Glomerular visceral epithelial cell (primary cell): ENCODE data around the gene LRRC31.
A peak's percentile ranks its signal among the peaks of the same experiment; 100 is the strongest.

ENCODE experiments used
- DNase-seq: peaks from one replicate; pipeline ENCODE4 v3.0.0-alpha.2; 2016; ENCODE audit errors: extremely low spot score

LRRC31 gene

DNA sequence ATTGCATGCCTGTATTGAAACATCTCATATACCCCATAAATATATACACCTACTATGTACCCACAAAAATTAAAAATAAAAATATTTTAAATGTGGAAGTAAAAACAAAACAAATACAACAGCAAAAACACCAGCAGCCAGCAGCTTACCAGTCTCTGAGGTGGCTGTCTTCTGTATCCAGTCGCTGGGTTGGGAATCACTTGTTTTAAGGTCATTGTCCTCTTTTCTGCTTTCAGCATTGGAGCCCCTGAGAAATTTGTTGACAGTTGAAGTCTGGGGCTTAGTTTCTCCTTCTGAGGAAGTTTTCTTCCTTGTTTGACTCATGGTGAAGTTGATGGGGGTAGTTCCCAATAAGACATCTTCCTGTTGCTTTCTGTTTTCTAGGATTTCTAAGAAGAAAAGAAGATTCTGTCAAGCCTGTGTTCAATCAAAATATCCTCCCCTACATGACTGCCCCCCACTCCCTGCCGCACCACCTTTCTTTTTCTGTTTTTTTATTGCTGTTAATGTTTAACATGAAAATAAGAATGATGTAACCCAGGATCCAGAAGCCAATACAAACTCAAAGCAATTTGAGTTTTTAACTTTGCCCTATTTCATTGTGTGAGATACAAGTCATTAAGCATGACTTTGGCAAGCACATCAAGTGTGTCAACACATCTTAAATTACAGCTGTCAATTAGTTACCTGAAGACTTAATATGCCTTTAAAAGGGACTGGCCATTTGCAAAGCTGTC, at the start of gene LRRC31:
Gene LRRC31 (minus strand): TSS at position 452 of the 737 bp plus-strand sequence. CDS start 128 bp downstream, at position 324.
- no peak for DNase-seq

GRCh38 chr3:169914321-169914720, 44.6 kb upstream of the LRRC31 start:
- no peak for DNase-seq

- DNase-seq = no peak
Observed at GRCh38 chr3:169913323-169913722, 43.6 kb upstream of the LRRC31 start.

DNA sequence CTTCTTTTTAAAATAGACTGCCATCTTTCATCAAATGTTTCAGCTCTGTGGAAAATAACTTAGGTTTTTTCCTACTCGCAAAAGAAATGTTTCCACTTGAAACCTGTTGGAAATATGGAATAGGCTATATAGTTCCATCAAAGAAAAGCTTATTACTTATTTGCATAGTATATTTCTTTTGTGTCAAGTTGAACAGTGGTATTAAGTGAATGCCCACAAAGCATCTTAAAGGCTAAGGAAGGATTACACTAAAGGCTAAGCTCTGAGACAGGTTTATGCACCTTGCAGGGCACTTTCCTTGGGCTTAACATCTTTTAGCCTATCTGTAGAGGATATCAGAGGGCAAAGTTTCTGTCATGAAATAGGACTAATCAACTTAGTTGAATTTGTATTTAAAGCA, 41.5 kb upstream of the LRRC31 start, which contains the start of gene SAMD7:
Gene SAMD7 (plus strand): TSS at position 301 of the 400 bp plus-strand sequence. CDS start 7,927 bp downstream, outside the sequence.
- DNase-seq = no peak

- no peak for DNase-seq
Observed at GRCh38 chr3:169907944-169908343, 38.2 kb upstream of the LRRC31 start.

DNA sequence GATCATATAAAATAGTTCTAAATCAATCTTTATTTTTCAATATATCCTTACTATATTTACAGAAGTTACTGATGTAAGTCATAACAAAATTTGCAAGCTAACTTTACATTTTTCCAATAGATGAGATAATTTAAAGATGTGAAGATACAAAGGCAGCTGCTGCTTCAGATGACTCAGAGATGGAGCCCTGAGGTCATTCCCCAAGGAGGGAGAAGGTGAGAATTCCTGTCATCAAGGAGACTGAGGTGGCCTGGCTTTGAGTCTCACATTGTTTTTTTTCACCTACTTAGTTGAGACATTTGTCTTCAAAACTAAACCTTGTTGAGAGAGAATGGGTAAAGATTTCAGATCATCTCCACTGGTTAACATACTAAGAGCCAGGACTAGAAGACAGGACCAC, 37.7 kb upstream of the LRRC31 start:
- DNase-seq = no peak

GRCh38 chr3:169905404-169905803, 35.7 kb upstream of the LRRC31 start:
- DNase-seq = no peak

- no peak for DNase-seq
Observed at GRCh38 chr3:169901453-169901852, 31.7 kb upstream of the LRRC31 start.

DNA sequence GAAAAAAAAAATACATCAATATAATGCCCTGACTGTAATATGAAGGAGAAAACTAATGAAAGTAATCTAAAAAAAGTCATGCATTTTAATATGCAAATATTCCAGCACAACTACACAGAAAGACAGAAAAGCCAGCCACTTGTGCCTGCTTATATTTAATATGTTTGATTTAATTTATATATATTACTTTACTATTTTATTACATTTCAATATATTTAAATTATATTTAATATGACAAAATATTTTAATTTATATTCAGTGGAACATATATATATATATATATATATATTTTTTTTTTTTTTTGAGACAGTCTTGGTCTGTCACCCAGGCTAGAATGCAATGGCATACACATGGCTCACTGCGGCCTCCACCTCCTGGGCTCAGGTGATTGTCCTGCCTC, 27.5 kb upstream of the LRRC31 start:
- DNase-seq = no peak

DNA sequence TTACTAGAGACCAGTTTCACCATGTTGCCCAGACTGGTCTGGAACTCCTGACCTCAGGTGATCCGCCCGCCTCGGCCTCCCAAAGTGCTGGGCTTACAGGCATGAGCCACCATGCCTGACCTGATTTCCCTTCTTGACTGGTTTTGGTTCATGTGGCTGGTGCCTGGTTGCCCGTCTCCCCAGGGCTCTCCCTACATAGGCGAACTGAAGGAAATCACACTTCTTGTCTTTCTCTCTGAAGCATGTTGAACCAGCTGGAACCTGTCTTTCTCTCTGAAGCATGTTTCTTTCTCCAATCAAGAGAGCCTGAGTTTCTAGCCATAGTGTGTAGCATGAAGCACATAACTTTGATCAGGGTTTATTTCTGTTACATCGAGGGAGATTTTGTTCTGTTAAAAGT, 25.3 kb upstream of the LRRC31 start:
- no peak for DNase-seq

DNA sequence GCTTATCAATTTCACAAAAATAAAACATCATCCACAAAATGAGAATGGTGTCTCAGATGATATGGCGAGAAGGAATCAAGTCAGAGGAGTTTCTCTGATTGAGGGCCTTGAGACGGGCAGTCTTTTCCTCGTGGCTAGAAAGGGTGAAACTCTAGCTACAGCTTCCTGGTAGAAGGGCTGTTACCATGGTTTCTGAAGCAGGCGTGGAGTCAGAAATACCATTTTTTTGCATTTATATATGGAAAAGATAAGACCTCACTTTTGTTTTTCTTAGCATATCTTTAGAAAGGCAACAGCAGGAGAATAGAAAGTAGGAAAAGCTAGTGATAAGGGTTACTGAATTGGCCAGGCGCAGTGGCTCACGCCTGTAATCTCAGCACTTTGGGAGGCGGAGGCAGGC, 24.4 kb upstream of the LRRC31 start:
- DNase-seq = no peak

GRCh38 chr3:169891886-169892285, 22.2 kb upstream of the LRRC31 start:
- DNase-seq = no peak

DNA sequence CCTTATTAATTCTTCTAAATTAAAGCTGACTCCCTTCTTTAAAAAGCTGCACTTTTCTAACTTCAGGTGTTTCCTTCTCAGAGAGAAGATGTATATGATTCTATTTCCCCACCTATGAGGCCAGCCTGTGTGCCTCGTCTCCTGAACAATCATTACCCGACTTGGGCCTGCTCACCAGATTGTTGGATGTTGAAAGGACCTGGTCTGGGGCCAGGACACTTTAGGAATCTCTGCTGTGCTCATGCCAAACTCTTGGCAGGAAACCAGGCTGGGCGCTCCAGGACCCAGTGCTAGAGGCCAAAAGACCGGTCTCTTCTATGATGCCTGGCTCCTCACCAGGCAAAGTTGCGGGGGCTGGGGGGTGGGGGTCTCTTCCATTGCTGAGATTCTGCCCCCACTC, 16.9 kb upstream of the LRRC31 start:
- peak; percentile 14 for DNase-seq

DNA sequence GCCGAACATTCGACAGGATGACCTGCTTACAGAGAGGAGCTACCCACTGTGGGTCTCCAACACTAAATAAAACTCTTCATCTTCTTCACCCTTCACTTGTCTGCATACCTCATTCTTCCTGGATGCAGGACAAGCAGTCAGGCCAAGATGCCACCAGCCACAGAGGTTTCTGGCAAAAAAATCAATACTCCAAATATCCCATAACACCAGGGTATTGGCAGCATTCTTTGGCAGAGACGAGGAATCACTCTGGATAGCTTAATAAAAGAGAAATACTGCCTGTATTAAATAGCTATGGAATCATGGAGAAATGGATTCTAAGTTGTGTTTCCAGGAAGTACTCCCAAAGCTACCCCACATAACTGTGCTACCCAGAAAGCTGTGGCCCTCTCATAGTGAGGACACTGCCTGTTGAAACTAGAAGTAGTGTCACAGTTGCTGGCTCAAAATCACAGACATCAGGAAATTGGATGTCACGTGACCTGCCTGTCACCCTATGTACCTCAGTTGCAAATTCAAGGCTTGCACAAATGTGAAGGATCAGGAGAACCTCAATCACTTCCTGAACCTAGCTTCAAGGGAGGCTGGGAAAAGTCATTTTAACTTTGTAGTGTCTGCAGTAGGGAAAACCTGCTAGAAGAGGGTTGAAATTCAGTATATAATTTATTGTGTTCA, 11.0 kb upstream of the LRRC31 start:
- no peak for DNase-seq

DNA sequence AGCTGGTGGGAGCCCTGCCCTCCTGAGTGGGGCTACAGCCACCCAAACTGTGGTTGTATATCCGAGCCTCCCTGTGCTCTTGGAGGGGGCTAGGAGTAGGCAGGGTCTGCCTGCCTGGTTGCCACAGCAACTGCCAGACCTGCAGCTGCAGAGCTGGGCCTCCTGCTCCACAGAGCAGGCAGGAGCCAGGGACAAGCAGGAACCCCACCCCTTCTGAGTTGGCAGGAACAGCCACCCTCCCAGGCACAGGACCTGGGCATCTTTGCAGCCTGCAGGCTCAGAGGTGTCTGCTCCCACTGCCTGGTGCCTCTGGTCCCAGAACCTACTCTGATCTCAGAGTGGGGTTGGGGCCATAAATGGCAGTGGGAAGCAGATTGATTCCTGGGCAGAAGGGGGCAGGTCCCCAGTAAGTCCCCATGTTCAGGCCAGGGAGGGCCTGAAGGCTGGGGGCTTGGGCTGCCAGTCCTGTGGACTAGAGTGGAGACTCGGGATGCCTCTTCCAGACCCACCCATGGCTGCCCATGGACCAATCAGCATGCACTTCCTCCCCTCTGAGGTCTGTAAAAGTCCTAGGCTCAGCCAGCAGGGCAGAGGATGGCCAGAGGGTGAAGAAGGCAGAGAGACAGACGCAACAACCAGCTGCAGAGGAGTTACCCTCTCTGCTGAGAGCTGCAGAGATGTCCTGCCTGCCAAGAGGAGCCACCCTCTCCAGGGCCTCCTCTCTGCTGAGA, 10.3 kb upstream of the LRRC31 start:
- DNase-seq = no peak

- no peak for DNase-seq
Observed at GRCh38 chr3:169879013-169879557, 9.3 kb upstream of the LRRC31 start.

- no peak for DNase-seq
Observed at GRCh38 chr3:169871129-169871886, 1.6 kb upstream of the LRRC31 start.

DNA sequence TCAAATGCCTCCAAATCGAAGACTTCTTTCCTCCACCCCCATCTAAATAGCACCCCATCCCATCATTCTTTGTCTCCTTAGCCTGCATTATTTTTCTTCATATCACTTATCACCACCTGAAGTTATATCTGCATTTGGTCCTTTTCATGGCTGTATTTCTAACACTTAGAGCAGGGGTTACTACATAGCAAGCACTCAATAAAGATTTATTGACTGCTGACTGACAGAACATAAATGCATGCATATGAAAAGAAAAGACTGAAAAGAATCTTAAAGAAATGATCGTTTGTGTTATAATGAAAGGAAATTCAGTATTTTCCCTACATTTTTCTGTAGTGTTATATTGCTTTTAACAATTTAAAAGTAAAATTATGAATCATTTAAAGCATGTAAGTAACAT, 1.4 kb downstream of the LRRC31 start:
- no peak for DNase-seq

DNA sequence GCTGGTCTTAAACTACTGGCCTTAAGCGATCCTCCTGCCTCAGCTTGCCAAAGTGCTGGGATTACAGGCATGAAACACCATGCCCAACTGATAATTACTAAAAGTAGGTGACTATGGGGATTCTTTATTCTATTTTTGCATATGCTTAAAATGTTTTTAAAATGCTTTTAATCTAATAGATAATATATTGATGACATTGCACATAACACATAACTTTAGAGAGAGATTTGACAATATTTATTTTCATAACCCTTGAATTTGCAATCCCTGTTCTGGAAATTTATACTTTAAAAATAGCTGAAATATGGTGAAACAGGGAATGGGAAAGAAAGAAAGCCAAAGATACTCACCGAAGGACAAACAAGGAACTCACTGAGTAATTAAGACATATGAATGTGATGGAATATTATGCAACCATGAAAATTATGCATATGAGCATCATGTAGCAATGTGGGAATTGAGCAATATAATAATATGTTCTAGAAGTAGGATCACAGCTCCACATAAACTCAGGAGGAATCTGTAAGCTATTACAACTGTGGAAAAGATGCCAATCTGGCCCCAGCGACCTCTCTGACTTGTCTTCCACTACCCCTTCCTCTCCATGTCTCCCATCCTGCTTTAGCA, 2.0 kb downstream of the LRRC31 start:
- DNase-seq = no peak

- no peak for DNase-seq
Observed at GRCh38 chr3:169865176-169865767, 4.5 kb downstream of the LRRC31 start.

DNA sequence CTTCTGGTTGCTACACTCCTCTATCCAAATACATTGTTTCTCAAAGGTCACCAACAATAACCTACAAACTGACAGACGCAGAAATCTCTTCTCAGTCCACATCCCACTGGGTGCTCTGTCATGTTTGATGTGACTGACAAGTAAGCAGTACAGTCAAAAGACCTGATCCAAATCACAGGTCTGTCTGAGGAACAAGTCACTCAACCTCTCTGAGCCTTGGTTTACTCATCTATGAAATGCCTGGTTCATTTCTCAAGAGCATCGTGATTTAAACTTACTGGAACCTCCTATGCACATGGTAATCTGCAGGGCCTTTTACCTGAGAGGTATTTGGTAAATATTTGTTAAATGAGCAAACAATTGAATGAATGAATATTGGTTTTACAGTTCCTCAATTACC, 5.5 kb downstream of the LRRC31 start:
- DNase-seq = no peak
